A673 (cell line): ENCODE results near the gene NFIB. TPM values are rescaled to one million over a fixed set of nuclear protein-coding genes. Genes with fewer than 3 reads are reported as not detected.

Experiments used
- BruUV-seq: library from RNA; stranded (reverse); fragments of 400-500 nt; replicated peaks from 2 replicates; lab custom pipeline; 2021; lab: Mats Ljungman, UMichigan
- CTCF ChIA-PET: fragments of 300-600 bp; sonication (Branson Sonifier 250); formaldehyde crosslinking; loops from one replicate; lab custom pipeline; 2022; ENCODE audit warnings: antibody characterized with exemption; lab: Charles Lee
- POLR2A ChIA-PET: fragments of 300-600 bp; sonication (Branson Sonifier 250); formaldehyde crosslinking; loops from one replicate; lab custom pipeline; 2022; ENCODE audit warnings: antibody characterized with exemption; ENCODE audit not compliant: low non-redundant PET; lab: Charles Lee
- DNase-seq: peaks from one replicate; pipeline ENCODE4 v3.0.0-alpha.2; 2015; ENCODE audit warnings: low spot score
- H3K27ac ChIP-seq: fragments of 200-600 bp; sonication (generic); 2 replicates; pipeline ENCODE4 v1.5.1; 2016; ENCODE audit warnings: mixed run types, low read depth, mild to moderate bottlenecking, mixed read lengths, antibody characterized with exemption, low read length; ENCODE audit not compliant: poor library complexity, severe bottlenecking
- H3K27me3 ChIP-seq: fragments of 200-600 bp; sonication (generic); replicated peaks from 2 replicates; pipeline ENCODE4 v1.6.1; 2017; ENCODE audit warnings: mixed run types, low read depth, mild to moderate bottlenecking, mixed read lengths, antibody characterized with exemption, low read length; ENCODE audit not compliant: insufficient read depth, poor library complexity
- H3K36me3 ChIP-seq: fragments of 200-600 bp; sonication (generic); 2 replicates; pipeline ENCODE4 v1.6.1; 2016; ENCODE audit warnings: mixed run types, mild to moderate bottlenecking, mixed read lengths, antibody characterized with exemption, low read length; ENCODE audit not compliant: insufficient read depth, poor library complexity, severe bottlenecking
- H3K4me1 ChIP-seq: fragments of 200-600 bp; sonication (generic); 2 replicates; pipeline ENCODE4 v1.6.1; 2017; ENCODE audit warnings: mixed run types, mild to moderate bottlenecking, mixed read lengths, antibody characterized with exemption, low read length; ENCODE audit not compliant: insufficient read depth, poor library complexity, severe bottlenecking
- H3K4me3 ChIP-seq: fragments of 200-600 bp; sonication (generic); 2 replicates; pipeline ENCODE4 v1.5.1; 2016; ENCODE audit warnings: low read depth, mixed run types, mild to moderate bottlenecking, mixed read lengths, low read length; ENCODE audit not compliant: poor library complexity, severe bottlenecking
- H3K9me3 ChIP-seq: fragments of 200-600 bp; sonication (generic); 2 replicates; pipeline ENCODE4 v1.6.1; 2016; ENCODE audit warnings: mixed run types, low read depth, mild to moderate bottlenecking, mixed read lengths, antibody characterized with exemption, low read length; ENCODE audit not compliant: poor library complexity, severe bottlenecking
- EZH2 ChIP-seq: fragments of 200-600 bp; sonication (generic); IDR thresholded peaks from 2 replicates; pipeline ENCODE4 v1.6.1; 2017; ENCODE audit warnings: borderline replicate concordance, low read depth, mild to moderate bottlenecking, mixed read lengths, antibody characterized with exemption, low read length; ENCODE audit not compliant: poor library complexity, severe bottlenecking
- intact Hi-C: fragments of 100-400 bp; cut with micrococcal nuclease; formaldehyde crosslinking; loops from one replicate; pipeline ENCODE4 v1.10.0; 2022; ENCODE audit not compliant: unreplicated experiment
- total RNA-seq: library from RNA; stranded (reverse); gene quantifications from 2 replicates; pipeline ENCODE4 v1.2.3, GENCODE V29; 2021
- TF ChIP-seq, protein P1 (sequence below): fragments of 300-800, 200-600 bp; sonication (generic); conservative IDR thresholded peaks from 2 replicates; pipeline ENCODE4 v1.5.1; 2017; ENCODE audit warnings: low read depth, mild to moderate bottlenecking, antibody characterized with exemption, low read length, moderate library complexity, mixed read lengths

Gene NFIB
- total RNA-seq, 1 experiment from 2014 or later = 41.2 TPM

DNA sequence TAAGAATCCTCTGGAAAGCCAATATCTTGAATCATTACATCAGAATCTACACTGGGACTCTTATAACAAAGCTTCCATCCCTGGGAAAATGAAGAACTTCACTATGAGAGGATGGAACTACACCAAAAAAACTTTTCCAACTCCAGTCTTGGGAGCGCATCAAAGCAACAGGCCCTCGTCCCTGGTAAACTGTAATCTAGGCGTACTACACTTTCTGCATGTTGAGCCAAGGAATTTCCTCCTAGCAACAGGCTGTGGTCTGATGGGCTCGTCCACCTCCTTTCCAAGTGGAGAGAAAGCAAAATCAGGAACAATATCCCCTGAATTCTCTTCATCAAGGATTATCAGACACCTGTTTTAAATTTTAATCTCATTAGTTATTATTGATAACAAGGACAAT is 94.1 kb downstream of the NFIB start:
- no TSS peak for BruUV-seq
- Histone ChIP-seq H3K4me1 (peaks cover 10% of the 10 kb centered on the region), H3K9me3 (no peaks in the 10 kb centered on the region), H3K27me3 (no peaks in the 10 kb centered on the region), H3K4me3 (no peak overlapping the region), H3K36me3 (no peaks in the 10 kb centered on the region), H3K27ac (no peak overlapping the region)
- intact Hi-C loops = no loop called here
- CTCF ChIA-PET = no interaction called here
- TF ChIP-seq, protein P1, sequence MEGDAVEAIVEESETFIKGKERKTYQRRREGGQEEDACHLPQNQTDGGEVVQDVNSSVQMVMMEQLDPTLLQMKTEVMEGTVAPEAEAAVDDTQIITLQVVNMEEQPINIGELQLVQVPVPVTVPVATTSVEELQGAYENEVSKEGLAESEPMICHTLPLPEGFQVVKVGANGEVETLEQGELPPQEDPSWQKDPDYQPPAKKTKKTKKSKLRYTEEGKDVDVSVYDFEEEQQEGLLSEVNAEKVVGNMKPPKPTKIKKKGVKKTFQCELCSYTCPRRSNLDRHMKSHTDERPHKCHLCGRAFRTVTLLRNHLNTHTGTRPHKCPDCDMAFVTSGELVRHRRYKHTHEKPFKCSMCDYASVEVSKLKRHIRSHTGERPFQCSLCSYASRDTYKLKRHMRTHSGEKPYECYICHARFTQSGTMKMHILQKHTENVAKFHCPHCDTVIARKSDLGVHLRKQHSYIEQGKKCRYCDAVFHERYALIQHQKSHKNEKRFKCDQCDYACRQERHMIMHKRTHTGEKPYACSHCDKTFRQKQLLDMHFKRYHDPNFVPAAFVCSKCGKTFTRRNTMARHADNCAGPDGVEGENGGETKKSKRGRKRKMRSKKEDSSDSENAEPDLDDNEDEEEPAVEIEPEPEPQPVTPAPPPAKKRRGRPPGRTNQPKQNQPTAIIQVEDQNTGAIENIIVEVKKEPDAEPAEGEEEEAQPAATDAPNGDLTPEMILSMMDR = no peak
- no peak for TF ChIP-seq EZH2
- no peak for DNase-seq
- POLR2A ChIA-PET = no interaction called here

DNA sequence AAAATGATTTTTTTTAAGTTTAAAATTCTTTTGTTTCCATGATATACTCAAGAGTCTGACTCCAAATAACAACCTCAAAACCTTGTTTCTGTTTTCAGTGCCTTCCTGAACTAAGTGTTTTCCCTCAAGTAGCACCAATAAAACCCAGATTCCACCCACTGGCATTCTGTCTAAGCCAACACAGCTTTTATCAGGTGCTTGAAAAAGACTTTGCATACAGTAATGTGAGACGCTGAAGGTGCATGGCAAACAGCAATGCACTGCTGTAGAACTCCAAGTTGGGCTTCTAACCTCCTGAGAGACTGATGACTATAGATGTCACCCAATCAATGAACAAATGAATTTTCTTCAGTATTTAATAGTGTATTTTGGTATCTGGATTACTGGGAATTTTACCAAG is 95.7 kb downstream of the NFIB start:
- H3K9me3 ChIP-seq = no peaks in the 10 kb centered on the region
- H3K4me3 ChIP-seq = no peak overlapping the region
- no peaks in the 10 kb centered on the region for H3K36me3 ChIP-seq
- no peaks in the 10 kb centered on the region for H3K27me3 ChIP-seq
- intact Hi-C loops = no loop called here
- ChIA-PET CTCF (no interaction called here), POLR2A (no interaction called here)
- TF ChIP-seq, protein P1 = no peak
- TF ChIP-seq EZH2 = no peak
- DNase-seq = no peak
- no TSS peak for BruUV-seq
- peaks cover 20% of the 10 kb centered on the region for H3K4me1 ChIP-seq
- no peak overlapping the region for H3K27ac ChIP-seq

DNA sequence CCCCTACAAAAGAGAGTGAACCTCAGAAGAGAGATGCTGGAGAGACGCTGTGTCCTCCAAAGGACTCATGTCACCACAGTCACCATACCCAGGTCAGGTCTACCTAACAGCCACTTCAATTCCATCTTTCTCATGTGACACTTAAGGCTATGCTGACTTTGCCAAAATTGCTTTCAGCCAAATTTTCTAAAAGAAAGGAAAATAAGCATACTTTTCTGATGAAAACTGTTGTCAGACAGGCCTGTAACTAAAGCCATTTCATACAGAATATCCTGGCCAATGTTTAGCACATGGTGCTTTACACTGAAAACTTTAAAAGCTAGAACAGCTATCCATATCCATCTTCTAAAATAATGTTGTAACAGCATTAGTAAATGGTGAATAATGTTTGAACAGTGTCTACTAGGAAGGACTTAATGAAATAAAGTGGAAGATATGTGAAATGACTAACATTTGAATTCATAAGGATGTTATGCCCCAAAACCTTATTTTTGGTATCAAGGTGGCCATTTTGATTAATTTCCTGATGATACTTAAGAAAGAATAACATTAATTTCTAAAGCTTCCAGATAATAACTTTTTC is 97.2 kb downstream of the NFIB start:
- intact Hi-C loops = no loop called here
- TF ChIP-seq EZH2 = no peak
- TF ChIP-seq, protein P1 = no peak

More for the DNA sequence above, 97.2 kb downstream of the NFIB start:
- H3K4me1 ChIP-seq = peaks cover 27% of the 10 kb centered on the region
- no TSS peak for BruUV-seq
- no peak overlapping the region for H3K27ac ChIP-seq
- H3K4me3 ChIP-seq = no peak overlapping the region
- H3K9me3 ChIP-seq = no peaks in the 10 kb centered on the region
- CTCF ChIA-PET = no interaction called here
- no peak for DNase-seq
- POLR2A ChIA-PET = no interaction called here
- H3K36me3 ChIP-seq = no peaks in the 10 kb centered on the region
- H3K27me3 ChIP-seq = no peaks in the 10 kb centered on the region
